Parathyroid adenoma (tissue), 2 donors: ENCODE measurements around the gene BUB1.
"Not testable (repeated sequence)": the region's sequence is repeated elsewhere in the genome, so short reads cannot be mapped to it uniquely, and the experiment has no call there.

Experiments used
- H2AFZ ChIP-seq: fragments of 300-600 bp; sonication (generic); one replicate; pipeline ENCODE4 v1.7.0; 2017; ENCODE audit warnings: antibody characterized with exemption, mild to moderate bottlenecking
- H3K27ac ChIP-seq: fragments of 300-600 bp; sonication (generic); one replicate; pipeline ENCODE4 v1.7.0; 2017
- H3K27me3 ChIP-seq: fragments of 300-600 bp; sonication (generic); one replicate; pipeline ENCODE4 v1.7.0; 2017; ENCODE audit warnings: low read length; ENCODE audit not compliant: control insufficient read depth, insufficient read depth
- H3K36me3 ChIP-seq: fragments of 300-600 bp; sonication (generic); one replicate; pipeline ENCODE4 v1.7.0; 2017; ENCODE audit warnings: low read length; ENCODE audit not compliant: control insufficient read depth, insufficient read depth
- H3K4me1 ChIP-seq: fragments of 300-600 bp; sonication (generic); one replicate; pipeline ENCODE4 v1.7.0; 2017; ENCODE audit warnings: control low read depth
- H3K4me2 ChIP-seq: fragments of 300-600 bp; sonication (generic); one replicate; pipeline ENCODE4 v1.7.0; 2017; ENCODE audit warnings: low read length
- H3K4me3 ChIP-seq: fragments of 300-600 bp; sonication (generic); one replicate; pipeline ENCODE4 v1.7.0; 2017; ENCODE audit warnings: low read depth, low read length
- H3K79me2 ChIP-seq: fragments of 300-600 bp; sonication (generic); one replicate; pipeline ENCODE4 v1.7.0; 2017; ENCODE audit warnings: control low read depth
- H3K9ac ChIP-seq: fragments of 300-600 bp; sonication (generic); one replicate; pipeline ENCODE4 v1.7.0; 2017; ENCODE audit warnings: mild to moderate bottlenecking
- H3K9me3 ChIP-seq: fragments of 300-600 bp; sonication (generic); one replicate; pipeline ENCODE4 v1.7.0; 2017; ENCODE audit warnings: low read length; ENCODE audit not compliant: control insufficient read depth
- CTCF ChIP-seq: fragments of 300-600 bp; sonication (generic); IDR thresholded peaks from one replicate; pipeline ENCODE4 v1.7.0; 2017; ENCODE audit warnings: antibody characterized with exemption, mild to moderate bottlenecking
- donor health status: primary hyperparathyroidism.

Gene BUB1

GRCh38 chr2:110638952-110639695 is 38.7 kb downstream of the BUB1 start:
- Histone ChIP-seq H3K4me1 (no peaks in the 10 kb centered on the region), H3K4me3 (no peak overlapping the region), H3K79me2 (no peaks in the 10 kb centered on the region), H3K27me3 (no peaks in the 10 kb centered on the region), H3K4me2 (no peak overlapping the region), H2AFZ (peak overlapping the region; percentile 18), H3K36me3 (no peaks in the 10 kb centered on the region), H3K27ac (no peak overlapping the region), H3K9ac (no peak overlapping the region), H3K9me3 (no peaks in the 10 kb centered on the region)
- TF ChIP-seq CTCF: no peak

- no peaks in the 10 kb centered on the region for H3K9me3 ChIP-seq
- no peaks in the 10 kb centered on the region for H3K79me2 ChIP-seq
- no peaks in the 10 kb centered on the region for H3K27me3 ChIP-seq
- no peak overlapping the region for H3K4me3 ChIP-seq
- H3K4me1 ChIP-seq: no peaks in the 10 kb centered on the region
- H3K9ac ChIP-seq: no peak overlapping the region
- no peak overlapping the region for H2AFZ ChIP-seq
- TF ChIP-seq CTCF: no peak
- H3K27ac ChIP-seq: no peak overlapping the region
- H3K36me3 ChIP-seq: no peaks in the 10 kb centered on the region
- H3K4me2 ChIP-seq: no peak overlapping the region
Measured at GRCh38 chr2:110638004-110638403, 39.9 kb downstream of the BUB1 start.

GRCh38 chr2:110637093-110637492 is 40.8 kb downstream of the BUB1 start:
- no peaks in the 10 kb centered on the region for H3K79me2 ChIP-seq
- no peak overlapping the region for H3K9ac ChIP-seq
- no peak overlapping the region for H2AFZ ChIP-seq
- H3K27me3 ChIP-seq: no peaks in the 10 kb centered on the region
- no peak overlapping the region for H3K4me3 ChIP-seq
- TF ChIP-seq CTCF: no peak
- H3K4me2 ChIP-seq: no peak overlapping the region
- H3K27ac ChIP-seq: no peak overlapping the region
- no peaks in the 10 kb centered on the region for H3K4me1 ChIP-seq
- H3K36me3 ChIP-seq: no peaks in the 10 kb centered on the region
- no peaks in the 10 kb centered on the region for H3K9me3 ChIP-seq

GRCh38 chr2:110635949-110636628 is 41.8 kb downstream of the BUB1 start:
- not testable (repeated sequence) for H3K9me3 ChIP-seq, H2AFZ ChIP-seq, H3K4me3 ChIP-seq, H3K27ac ChIP-seq, H3K36me3 ChIP-seq, H3K27me3 ChIP-seq, H3K4me2 ChIP-seq, H3K9ac ChIP-seq, H3K79me2 ChIP-seq, H3K4me1 ChIP-seq

- not testable (repeated sequence) for H3K4me3 ChIP-seq, H2AFZ ChIP-seq, H3K27ac ChIP-seq, H3K4me1 ChIP-seq, H3K9me3 ChIP-seq, H3K9ac ChIP-seq, H3K27me3 ChIP-seq, H3K4me2 ChIP-seq, H3K79me2 ChIP-seq, H3K36me3 ChIP-seq
Measured at GRCh38 chr2:110627348-110627747, 50.5 kb downstream of the BUB1 start.

- peak overlapping the region; percentile 50 for H2AFZ ChIP-seq
- not testable (repeated sequence) for H3K79me2 ChIP-seq, H3K4me1 ChIP-seq, H3K9ac ChIP-seq, H3K4me2 ChIP-seq, H3K36me3 ChIP-seq, H3K4me3 ChIP-seq, H3K9me3 ChIP-seq, H3K27me3 ChIP-seq, H3K27ac ChIP-seq
Measured at GRCh38 chr2:110619326-110619939, 58.4 kb downstream of the BUB1 start.

GRCh38 chr2:110613927-110614326 is 63.9 kb downstream of the BUB1 start:
- H3K9me3 ChIP-seq, H3K79me2 ChIP-seq, H3K36me3 ChIP-seq, H3K4me1 ChIP-seq, H3K9ac ChIP-seq, H3K27ac ChIP-seq, H3K4me3 ChIP-seq, H3K4me2 ChIP-seq, H3K27me3 ChIP-seq, H2AFZ ChIP-seq: not testable (repeated sequence)

- not testable (repeated sequence) for H3K79me2 ChIP-seq, H3K27ac ChIP-seq, H2AFZ ChIP-seq, H3K4me3 ChIP-seq, H3K9ac ChIP-seq, H3K36me3 ChIP-seq, H3K4me1 ChIP-seq, H3K4me2 ChIP-seq, H3K27me3 ChIP-seq, H3K9me3 ChIP-seq
Measured at GRCh38 chr2:110610613-110611250, 67.1 kb downstream of the BUB1 start.
